GM12878 (cell line): ENCODE data around the gene PAF1. TPM values are rescaled to one million over a fixed set of nuclear protein-coding genes. Genes with fewer than 3 reads are reported as not detected.

Source experiments
- ATAC-seq: fragments of 200-7000 bp; cut with Tn5 transposase; 3 replicates; pipeline ENCODE4 v1.9.1; 2020; ENCODE audit warnings: mild to moderate bottlenecking, moderate library complexity
- BruUV-seq: library from RNA; stranded (reverse); fragments of 400-500 nt; replicated peaks from 2 replicates; lab custom pipeline; 2021; lab: Mats Ljungman, UMichigan
- CTCF ChIA-PET: fragments of 300-600 bp; sonication (Branson Sonifier 250); formaldehyde crosslinking; extraction: SDS; loops from one replicate; lab custom pipeline; 2021; ENCODE audit warnings: inconsistent platforms; lab: Yijun Ruan, JAX
- POLR2A ChIA-PET: fragments of 350-600 bp; formaldehyde crosslinking; extraction: SDS; loops from one replicate; lab custom pipeline; 2021; ENCODE audit warnings: inconsistent platforms; lab: Charles Lee
- RAD21 ChIA-PET: fragments of 300-600 bp; sonication (Branson Sonifier 250); formaldehyde crosslinking; loops from one replicate; lab custom pipeline; 2023; ENCODE audit warnings: antibody characterized with exemption; ENCODE audit not compliant: unreplicated experiment; lab: Charles Lee
- SMC1A ChIA-PET: fragments of 300-600 bp; sonication (Branson Sonifier 250); formaldehyde crosslinking; loops from one replicate; lab custom pipeline; 2023; ENCODE audit not compliant: unreplicated experiment, uncharacterized antibody; lab: Charles Lee
- DNase-seq: peaks from one replicate; pipeline ENCODE4 v3.0.0-alpha.2; 2011; ENCODE audit warnings: low read depth, low spot score
- FAIRE-seq: peaks from 3 replicates; lab custom pipeline; 2011; peaks lifted over from hg19 to GRCh38; lab: Jason Lieb, UNC
- H2AFZ ChIP-seq: 2 replicates; pipeline ENCODE4 v1.6.0; 2011; ENCODE audit warnings: low read depth, low read length, control low read depth; ENCODE audit not compliant: control insufficient read depth
- H3K27ac ChIP-seq: 2 replicates; pipeline ENCODE4 v1.5.1; 2011; ENCODE audit warnings: control low read depth; ENCODE audit not compliant: control insufficient read depth, insufficient read depth
- H3K27me3 ChIP-seq, 2 experiments: replicated peaks in 1 of 2; 2 replicates each; pipeline versions ENCODE4 v1.6.0 to v1.6.1; 2011; ENCODE audit warnings: low read length in 1 of 2; ENCODE audit not compliant: control insufficient read depth in 2 of 2, insufficient read depth in 2 of 2
- H3K36me3 ChIP-seq, 2 experiments: 2 replicates each; pipeline ENCODE4 v1.5.1; 2011; ENCODE audit warnings: low read length in 1 of 2; ENCODE audit not compliant: control insufficient read depth in 2 of 2, insufficient read depth in 2 of 2
- H3K4me1 ChIP-seq: 2 replicates; pipeline ENCODE4 v1.6.1; 2011; ENCODE audit warnings: mild to moderate bottlenecking, low read length, moderate library complexity, mixed read lengths; ENCODE audit not compliant: control insufficient read depth, insufficient read depth
- H3K4me2 ChIP-seq: 2 replicates; pipeline ENCODE4 v1.6.0; 2011; ENCODE audit warnings: control low read depth; ENCODE audit not compliant: control insufficient read depth, insufficient read depth
- H3K4me3 ChIP-seq: fragments of 200-600 bp; sonication (generic); 2 replicates; pipeline ENCODE4 v1.5.1; 2016
- H3K79me2 ChIP-seq: 2 replicates; pipeline ENCODE4 v1.6.0; 2011; ENCODE audit warnings: low read length; ENCODE audit not compliant: control insufficient read depth, insufficient read depth
- H3K9ac ChIP-seq: 2 replicates; pipeline ENCODE4 v1.8.0; 2011; ENCODE audit warnings: low read length, control low read depth, mixed read lengths; ENCODE audit not compliant: control insufficient read depth, insufficient read depth
- H3K9me3 ChIP-seq: replicated peaks from 3 replicates; pipeline ENCODE4 v1.5.1; 2011; ENCODE audit warnings: mild to moderate bottlenecking, low read length; ENCODE audit not compliant: control insufficient read depth, insufficient read depth
- H4K20me1 ChIP-seq: 2 replicates; pipeline ENCODE4 v1.6.0; 2011; ENCODE audit not compliant: control insufficient read depth, insufficient read depth
- ESRRA ChIP-seq: IDR thresholded peaks from 2 replicates; pipeline ENCODE4 v1.6.1; 2012; ENCODE audit warnings: mild to moderate bottlenecking, low read length, improper control_type of control experiment
- MYB ChIP-seq: fragments of 150-350 bp; IDR thresholded peaks from 2 replicates; pipeline ENCODE4 v1.6.1; 2014; ENCODE audit warnings: mild to moderate bottlenecking, low read depth, low read length, borderline replicate concordance
- POLR2A ChIP-seq: IDR thresholded peaks from 2 replicates; pipeline ENCODE4 v1.6.1; 2011; ENCODE audit warnings: low read depth, mild to moderate bottlenecking, low read length
- USF1 ChIP-seq: IDR thresholded peaks from 2 replicates; pipeline ENCODE4 v1.6.1; 2011; ENCODE audit warnings: borderline replicate concordance, low read depth, mild to moderate bottlenecking, moderate library complexity, mixed read lengths, low read length; ENCODE audit not compliant: insufficient read depth; ENCODE audit errors: extremely low read length
- ZNF24 ChIP-seq: fragments of 450-650 bp; IDR thresholded peaks from 2 replicates; pipeline ENCODE4 v1.6.1; 2017; ENCODE audit warnings: antibody characterized with exemption, mild to moderate bottlenecking
- WGBS: methylation state at CpG from one replicate; pipeline ENCODE4 v1.1.6; 2016; ENCODE audit warnings: low lambda C conversion rate; ENCODE audit not compliant: insufficient replicate concordance, insufficient coverage; ENCODE audit errors: missing lambda C conversion rate; 5-methylcytosine and 5-hydroxymethylcytosine counted together
- in situ Hi-C: fragments of 300-500 bp; cut with MboI; formaldehyde crosslinking; loops from 9 replicates; pipeline ENCODE4 v1.14.3; 2018; ENCODE audit warnings: mixed read lengths
- intact Hi-C: fragments of 100-400 bp; cut with micrococcal nuclease; formaldehyde crosslinking; loops from one replicate; pipeline ENCODE4 v1.14.2; 2022; ENCODE audit not compliant: unreplicated experiment
- polyA plus RNA-seq, 11 experiments: library from polyadenylated mRNA; depleted of rRNA in 4 of 11; unstranded in 6 of 11; stranded (reverse) in 5 of 11; fragments of >200 nt; fragmentation: Nextera tagmentation in 4 of 11; fragmentation: Illumina TruSeq in 1 of 11; extraction: Ambion mirVana in 4 of 11; extraction: Trizol in 1 of 11; gene quantifications; 1 replicate in 1 of 11; 2 replicates in 10 of 11; pipeline versions ENCODE4 v1.2.1 to v1.2.3, GENCODE V29; 2011 to 2016; ENCODE audit warnings: inconsistent platforms in 2 of 11, missing spikeins in 2 of 11, low read depth in 1 of 11
- total RNA-seq, 4 experiments: library from RNA; depleted of rRNA in 3 of 4; stranded (reverse); fragments of >200 nt in 3 of 4; fragmentation: Illumina TruSeq in 1 of 4; extraction: Trizol in 1 of 4; gene quantifications; 2 replicates each; pipeline versions ENCODE4 v1.2.1 to v1.2.3, GENCODE V29; 2013 to 2021

The PAF1 gene
- total and polyA plus RNA-seq, 10 of the 15 experiments (the other 5 are each of a cell fraction or from before 2014, with no cell fraction given): 1.7 to 45.8 (median 39.6) TPM

- POLR2A ChIA-PET: no interaction called here
- DNase-seq: no peak
- BruUV-seq: no TSS peak
- SMC1A ChIA-PET: interaction anchor here (0.8 kb wide), 1 partner anchor 148 kb away, joined by 3 read pairs; no protein-coding TSS in a partner anchor
- no peaks in the 10 kb centered on the region for H4K20me1 ChIP-seq
- H3K27ac ChIP-seq: no peak overlapping the region
- H3K4me3 ChIP-seq: no peak overlapping the region
- CTCF ChIA-PET: no interaction called here
- H3K79me2 ChIP-seq: peaks cover 13% of the 10 kb centered on the region
- peak; percentile 36; the same call in 1 of the 2 replicates for TF ChIP-seq POLR2A
- TF ChIP-seq MYB: no peak
- TF ChIP-seq ESRRA: no peak
- TF ChIP-seq USF1: no peak
- TF ChIP-seq ZNF24: no peak
- TF ChIP-seq, all 136 proteins: peak for 1
- no peak for ATAC-seq
- intact Hi-C loops: no loop called here
- H3K36me3 ChIP-seq: peaks cover 5 to 21% of the 10 kb centered on the region in 2 experiments
- H3K4me2 ChIP-seq: no peak overlapping the region
- peaks cover 7% of the 10 kb centered on the region for H3K4me1 ChIP-seq
- no peak overlapping the region for H2AFZ ChIP-seq
- in situ Hi-C loops: no loop called here
- H3K27me3 ChIP-seq: no peaks in the 10 kb centered on the region
- H3K9ac ChIP-seq: no peak overlapping the region
- 86% methylated on average over 20 of the region's 20 CpGs for WGBS
- no peaks in the 10 kb centered on the region for H3K9me3 ChIP-seq
- FAIRE-seq: no peak
- RAD21 ChIA-PET: no interaction called here
Observed at GRCh38 chr19:39385629-39386411, 5.1 kb downstream of the PAF1 start.
